HepG2 (cell line): ENCODE results near the gene UQCC2. TPM values are rescaled to one million over a fixed set of nuclear protein-coding genes. Genes with fewer than 3 reads are reported as not detected.
A peak's percentile ranks its signal among the peaks of the same experiment; 100 is the strongest.

Experiments used
- ATAC-seq: fragments of 200-7000 bp; cut with Tn5 transposase; 3 replicates; pipeline ENCODE4 v1.9.1; 2020; ENCODE audit warnings: mild to moderate bottlenecking, moderate library complexity
- BruUV-seq: library from RNA; stranded (reverse); fragments of 400-500 nt; replicated peaks from 2 replicates; lab custom pipeline; 2021; lab: Mats Ljungman, UMichigan
- CTCF ChIA-PET: fragments of 300-600 bp; formaldehyde crosslinking; extraction: SDS; loops from one replicate; lab custom pipeline; 2021; ENCODE audit warnings: low total read pairs, inconsistent platforms, low intra/inter-chr PET ratio; lab: Yijun Ruan, JAX
- POLR2A ChIA-PET: fragments of 350-600 bp; sonication (Branson Sonifier 250); formaldehyde crosslinking; loops from one replicate; lab custom pipeline; 2020; ENCODE audit warnings: antibody characterized with exemption, inconsistent platforms; lab: Yijun Ruan, JAX
- DNase-seq: peaks from one replicate; pipeline ENCODE4 v3.0.0-alpha.2; 2015; ENCODE audit warnings: low spot score
- FAIRE-seq: peaks from 3 replicates; lab custom pipeline; 2011; peaks lifted over from hg19 to GRCh38; lab: Jason Lieb, UNC
- H2AFZ ChIP-seq: one replicate; pipeline ENCODE4 v1.6.1; 2011; ENCODE audit warnings: low read length, inconsistent platforms
- H3K27ac ChIP-seq: fragments of 300-600 bp; 3 replicates; pipeline ENCODE4 v1.8.0; 2011; ENCODE audit warnings: mixed run types, mild to moderate bottlenecking, mixed read lengths, low read length, inconsistent platforms; ENCODE audit not compliant: insufficient read depth; ENCODE audit errors: extremely low read length
- H3K27me3 ChIP-seq, 2 experiments: fragments of 200-600 bp in 1 of 2; 2 replicates in 1 of 2; 3 replicates in 1 of 2; pipeline versions ENCODE4 v1.6.0 to v1.8.0; 2011; ENCODE audit warnings: low read length in 2 of 2, mild to moderate bottlenecking in 2 of 2, moderate library complexity in 2 of 2, inconsistent platforms in 1 of 2; ENCODE audit not compliant: insufficient read depth in 2 of 2, control insufficient read depth in 1 of 2
- H3K36me3 ChIP-seq, 2 experiments: fragments of 200-600 bp in 1 of 2; replicated peaks in 1 of 2; 2 replicates in 1 of 2; 3 replicates in 1 of 2; pipeline versions ENCODE4 v1.5.1 to v1.8.0; 2011; ENCODE audit warnings: low read length in 2 of 2, inconsistent platforms in 1 of 2; ENCODE audit not compliant: insufficient read depth in 2 of 2, control insufficient read depth in 1 of 2
- H3K4me1 ChIP-seq: 2 replicates; pipeline ENCODE4 v1.5.1; 2012; ENCODE audit warnings: low read length, inconsistent platforms; ENCODE audit not compliant: insufficient read depth
- H3K4me2 ChIP-seq: 2 replicates; pipeline ENCODE4 v1.6.0; 2011; ENCODE audit warnings: low read depth, low read length, inconsistent platforms
- H3K4me3 ChIP-seq, 3 experiments: fragments of 200-600 bp in 1 of 3; sonication (generic), shearing (Covaris generic) in 1 of 3; replicated peaks in 1 of 3; 2 replicates each; pipeline ENCODE4 v1.5.1; 2011 to 2016; ENCODE audit warnings: low read length in 3 of 3, inconsistent platforms in 2 of 3, low read depth in 2 of 3, mild to moderate bottlenecking in 2 of 3, control low read depth in 1 of 3, mixed read lengths in 1 of 3; ENCODE audit not compliant: insufficient read depth in 1 of 3
- H3K79me2 ChIP-seq: one replicate; pipeline ENCODE4 v1.6.1; 2011; ENCODE audit warnings: low read length, inconsistent platforms; ENCODE audit not compliant: insufficient read depth
- H3K9ac ChIP-seq: 2 replicates; pipeline ENCODE4 v1.6.0; 2011; ENCODE audit warnings: mild to moderate bottlenecking, low read depth, low read length, inconsistent platforms; ENCODE audit not compliant: insufficient read depth
- H3K9me3 ChIP-seq: 2 replicates; pipeline ENCODE4 v1.5.1; 2012; ENCODE audit warnings: mild to moderate bottlenecking, low read length
- H4K20me1 ChIP-seq: 2 replicates; pipeline ENCODE4 v1.6.0; 2011; ENCODE audit warnings: inconsistent platforms, mild to moderate bottlenecking, low read length, moderate library complexity; ENCODE audit not compliant: insufficient read depth
- ATF7-NPFF ChIP-seq: sonication (generic); formaldehyde crosslinking; IDR thresholded peaks from 2 replicates; pipeline ENCODE4 v1.8.1; 2023; ENCODE audit warnings: mild to moderate bottlenecking, low read depth, missing genetic modification reagents, moderate library complexity
- CEBPG ChIP-seq: IDR thresholded peaks from 2 replicates; pipeline ENCODE4 v1.6.1; 2016
- GPN1 ChIP-seq: sonication (generic); formaldehyde crosslinking; IDR thresholded peaks from 2 replicates; pipeline ENCODE4 v1.5.1; 2020; ENCODE audit warnings: missing genetic modification reagents, borderline replicate concordance
- HCFC1 ChIP-seq: fragments of 150-350 bp; IDR thresholded peaks from 2 replicates; pipeline ENCODE4 v1.6.1; 2014; ENCODE audit warnings: low read depth, low read length
- KAT7 ChIP-seq: IDR thresholded peaks from 2 replicates; pipeline ENCODE4 v1.6.1; 2018; ENCODE audit warnings: borderline replicate concordance, missing compliant biosample characterization
- MZF1 ChIP-seq: sonication (generic); formaldehyde crosslinking; IDR thresholded peaks from 2 replicates; pipeline ENCODE4 v1.8.1; 2023; ENCODE audit warnings: mild to moderate bottlenecking, missing genetic modification reagents, borderline replicate concordance
- NFE2L2 ChIP-seq: fragments of 150-350 bp; IDR thresholded peaks from 2 replicates; pipeline ENCODE4 v1.6.1; 2014; ENCODE audit warnings: low read length
- ZNF138 ChIP-seq: sonication (generic); formaldehyde crosslinking; IDR thresholded peaks from 2 replicates; pipeline ENCODE4 v1.5.0; 2020; ENCODE audit warnings: mild to moderate bottlenecking, low read depth, missing genetic modification reagents
- ZNF430 ChIP-seq: sonication (generic); formaldehyde crosslinking; IDR thresholded peaks from 2 replicates; pipeline ENCODE4 v1.9.0; 2021; ENCODE audit warnings: mild to moderate bottlenecking, missing genetic modification reagents
- ZNF543 ChIP-seq: sonication (generic); formaldehyde crosslinking; IDR thresholded peaks from 2 replicates; pipeline ENCODE4 v1.4.0; 2020; ENCODE audit warnings: mild to moderate bottlenecking, missing genetic modification reagents
- ZNF616 ChIP-seq: sonication (generic); formaldehyde crosslinking; IDR thresholded peaks from 2 replicates; pipeline ENCODE4 v1.5.0; 2020; ENCODE audit warnings: low read depth, mild to moderate bottlenecking, missing genetic modification reagents
- WGBS: methylation state at CpG from one replicate; pipeline ENCODE4 v1.1.6; 2017; ENCODE audit warnings: low lambda C conversion rate; 5-methylcytosine and 5-hydroxymethylcytosine counted together
- in situ Hi-C: cut with HindIII; loops from 2 replicates; pipeline ENCODE4 v1.10.0; 2017; ENCODE audit warnings: low pct_unique_long_range_greater_than_20kb; ENCODE audit not compliant: extremely low pct_ligation_motif_present
- intact Hi-C: fragments of 100-400 bp; cut with micrococcal nuclease; formaldehyde crosslinking; loops from one replicate; pipeline ENCODE4 v1.10.0; 2022; ENCODE audit not compliant: unreplicated experiment
- polyA plus RNA-seq, 8 experiments: library from polyadenylated mRNA; depleted of rRNA in 3 of 8; stranded (reverse) in 7 of 8; unstranded in 1 of 8; fragments of >200 nt; fragmentation: Illumina TruSeq in 4 of 8; extraction: Trizol in 4 of 8; gene quantifications; 2 replicates each; pipeline versions ENCODE4 v1.2.1 to v1.2.3, GENCODE V29; 2011 to 2016; ENCODE audit warnings: low read depth in 4 of 8, missing spikeins in 1 of 8, mixed read lengths in 1 of 8; ENCODE audit not compliant: insufficient read depth in 1 of 8
- total RNA-seq, 5 experiments: library from RNA; depleted of rRNA; stranded (reverse); fragments of >200 nt; fragmentation: Illumina TruSeq; extraction: Trizol; gene quantifications; 2 replicates each; pipeline ENCODE4 v1.2.3, GENCODE V29; 2016; ENCODE audit warnings: low read depth in 1 of 5
- TF ChIP-seq, protein P1 (sequence below), 2 experiments: IDR thresholded peaks; 2 replicates each; pipeline ENCODE4 v1.6.1; 2011 to 2012; ENCODE audit warnings: low read length in 2 of 2, borderline replicate concordance in 1 of 2, low read depth in 1 of 2, mild to moderate bottlenecking in 1 of 2, moderate library complexity in 1 of 2
- TF ChIP-seq, protein P2 (sequence below): sonication (generic); formaldehyde crosslinking; IDR thresholded peaks from 2 replicates; pipeline ENCODE4 v1.4.0; 2020; ENCODE audit warnings: low read depth, mild to moderate bottlenecking, missing genetic modification reagents
- TF ChIP-seq, protein P3 (sequence below): sonication (generic); formaldehyde crosslinking; IDR thresholded peaks from 2 replicates; pipeline ENCODE4 v1.4.0; 2020; ENCODE audit warnings: missing genetic modification reagents

Gene UQCC2
- total and polyA plus RNA-seq, 2 of the 13 experiments (the other 11 are each of a cell fraction or from before 2014, with no cell fraction given): 82.4 to 238 TPM

DNA sequence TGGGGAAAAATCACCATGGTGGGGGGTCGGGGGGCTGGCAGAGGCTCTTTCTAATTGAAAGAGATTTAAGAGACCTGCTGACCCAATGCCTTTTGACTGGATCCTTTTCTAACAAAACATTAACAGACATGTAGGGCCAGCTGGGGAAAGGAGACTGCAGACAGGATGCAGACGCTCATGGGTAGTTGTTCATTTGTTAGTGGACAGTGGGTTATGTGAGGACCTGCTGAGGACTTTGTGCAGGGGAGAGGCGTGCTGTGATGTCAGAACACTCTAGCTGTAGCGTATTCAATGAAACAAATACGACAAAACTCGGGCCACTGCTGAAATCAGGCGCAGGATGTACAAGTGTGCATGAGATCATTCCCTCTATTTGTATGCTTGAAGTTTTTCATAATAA lies 34.0 kb upstream of the UQCC2 start:
- Histone ChIP-seq H3K9ac (no peak overlapping the region), H3K79me2 (no peaks in the 10 kb centered on the region), H3K9me3 (no peaks in the 10 kb centered on the region), H2AFZ (no peak overlapping the region), H3K4me1 (peaks cover 50% of the 10 kb centered on the region), H4K20me1 (no peaks in the 10 kb centered on the region), H3K27ac (no peak overlapping the region), H3K27me3 (peaks cover 4 to 45% of the 10 kb centered on the region in 2 experiments; a peak in 4 of 5 replicates), H3K4me2 (peak overlapping the region; percentile 59), H3K4me3 (peak overlapping the region in 1 of 3 experiments; percentile 19; a peak in 1 of 6 replicates), H3K36me3 (no peaks in the 10 kb centered on the region)
- POLR2A ChIA-PET: interaction anchor here (1.4 to 4.6 kb wide), 3 partner anchors 15 to 42 kb away, joined by 3 to 48 read pairs (median 34); partner anchors contain the start of gene UQCC2
- intact Hi-C loops: loop anchor here (2.0 kb wide), 1 partner anchor 157 kb away; no protein-coding TSS in a partner anchor
- peak; percentile 18; the same call in 2 of the 3 replicates for ATAC-seq
- CTCF ChIA-PET: interaction anchor here (1.3 to 5.7 kb wide), 3 partner anchors 18 to 409 kb away, joined by 3 to 77 read pairs (median 3); no protein-coding TSS in a partner anchor
- in situ Hi-C loops: no loop called here
- WGBS: 4% methylated on average over 7 of the region's 7 CpGs
- peak; percentile 45 for DNase-seq
- peak; percentile 52 for FAIRE-seq
- BruUV-seq: no TSS peak
- no peak for TF ChIP-seq ZNF430 (CRISPR knock-in tag)
- no peak for TF ChIP-seq MZF1 (CRISPR knock-in tag)
- TF ChIP-seq ZNF138 (CRISPR knock-in tag): no peak
- TF ChIP-seq GPN1 (CRISPR knock-in tag): no peak
- TF ChIP-seq HCFC1: no peak
- TF ChIP-seq, protein P1, sequence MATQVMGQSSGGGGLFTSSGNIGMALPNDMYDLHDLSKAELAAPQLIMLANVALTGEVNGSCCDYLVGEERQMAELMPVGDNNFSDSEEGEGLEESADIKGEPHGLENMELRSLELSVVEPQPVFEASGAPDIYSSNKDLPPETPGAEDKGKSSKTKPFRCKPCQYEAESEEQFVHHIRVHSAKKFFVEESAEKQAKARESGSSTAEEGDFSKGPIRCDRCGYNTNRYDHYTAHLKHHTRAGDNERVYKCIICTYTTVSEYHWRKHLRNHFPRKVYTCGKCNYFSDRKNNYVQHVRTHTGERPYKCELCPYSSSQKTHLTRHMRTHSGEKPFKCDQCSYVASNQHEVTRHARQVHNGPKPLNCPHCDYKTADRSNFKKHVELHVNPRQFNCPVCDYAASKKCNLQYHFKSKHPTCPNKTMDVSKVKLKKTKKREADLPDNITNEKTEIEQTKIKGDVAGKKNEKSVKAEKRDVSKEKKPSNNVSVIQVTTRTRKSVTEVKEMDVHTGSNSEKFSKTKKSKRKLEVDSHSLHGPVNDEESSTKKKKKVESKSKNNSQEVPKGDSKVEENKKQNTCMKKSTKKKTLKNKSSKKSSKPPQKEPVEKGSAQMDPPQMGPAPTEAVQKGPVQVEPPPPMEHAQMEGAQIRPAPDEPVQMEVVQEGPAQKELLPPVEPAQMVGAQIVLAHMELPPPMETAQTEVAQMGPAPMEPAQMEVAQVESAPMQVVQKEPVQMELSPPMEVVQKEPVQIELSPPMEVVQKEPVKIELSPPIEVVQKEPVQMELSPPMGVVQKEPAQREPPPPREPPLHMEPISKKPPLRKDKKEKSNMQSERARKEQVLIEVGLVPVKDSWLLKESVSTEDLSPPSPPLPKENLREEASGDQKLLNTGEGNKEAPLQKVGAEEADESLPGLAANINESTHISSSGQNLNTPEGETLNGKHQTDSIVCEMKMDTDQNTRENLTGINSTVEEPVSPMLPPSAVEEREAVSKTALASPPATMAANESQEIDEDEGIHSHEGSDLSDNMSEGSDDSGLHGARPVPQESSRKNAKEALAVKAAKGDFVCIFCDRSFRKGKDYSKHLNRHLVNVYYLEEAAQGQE (IDR thresholded peaks at IDR 0.05; ENCODE audit: borderline replicate concordance in 1 of 2, low read depth in 1 of 2, low read length in 2 of 2): no peak
- no peak for TF ChIP-seq NFE2L2
- TF ChIP-seq ZNF616 (CRISPR knock-in tag): no peak
- no peak for TF ChIP-seq ATF7-NPFF (CRISPR knock-in tag)
- TF ChIP-seq KAT7: no peak
- no peak for TF ChIP-seq CEBPG
- TF ChIP-seq, protein P2, sequence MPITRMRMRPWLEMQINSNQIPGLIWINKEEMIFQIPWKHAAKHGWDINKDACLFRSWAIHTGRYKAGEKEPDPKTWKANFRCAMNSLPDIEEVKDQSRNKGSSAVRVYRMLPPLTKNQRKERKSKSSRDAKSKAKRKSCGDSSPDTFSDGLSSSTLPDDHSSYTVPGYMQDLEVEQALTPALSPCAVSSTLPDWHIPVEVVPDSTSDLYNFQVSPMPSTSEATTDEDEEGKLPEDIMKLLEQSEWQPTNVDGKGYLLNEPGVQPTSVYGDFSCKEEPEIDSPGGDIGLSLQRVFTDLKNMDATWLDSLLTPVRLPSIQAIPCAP (CRISPR knock-in tag): no peak
- TF ChIP-seq, protein P3, sequence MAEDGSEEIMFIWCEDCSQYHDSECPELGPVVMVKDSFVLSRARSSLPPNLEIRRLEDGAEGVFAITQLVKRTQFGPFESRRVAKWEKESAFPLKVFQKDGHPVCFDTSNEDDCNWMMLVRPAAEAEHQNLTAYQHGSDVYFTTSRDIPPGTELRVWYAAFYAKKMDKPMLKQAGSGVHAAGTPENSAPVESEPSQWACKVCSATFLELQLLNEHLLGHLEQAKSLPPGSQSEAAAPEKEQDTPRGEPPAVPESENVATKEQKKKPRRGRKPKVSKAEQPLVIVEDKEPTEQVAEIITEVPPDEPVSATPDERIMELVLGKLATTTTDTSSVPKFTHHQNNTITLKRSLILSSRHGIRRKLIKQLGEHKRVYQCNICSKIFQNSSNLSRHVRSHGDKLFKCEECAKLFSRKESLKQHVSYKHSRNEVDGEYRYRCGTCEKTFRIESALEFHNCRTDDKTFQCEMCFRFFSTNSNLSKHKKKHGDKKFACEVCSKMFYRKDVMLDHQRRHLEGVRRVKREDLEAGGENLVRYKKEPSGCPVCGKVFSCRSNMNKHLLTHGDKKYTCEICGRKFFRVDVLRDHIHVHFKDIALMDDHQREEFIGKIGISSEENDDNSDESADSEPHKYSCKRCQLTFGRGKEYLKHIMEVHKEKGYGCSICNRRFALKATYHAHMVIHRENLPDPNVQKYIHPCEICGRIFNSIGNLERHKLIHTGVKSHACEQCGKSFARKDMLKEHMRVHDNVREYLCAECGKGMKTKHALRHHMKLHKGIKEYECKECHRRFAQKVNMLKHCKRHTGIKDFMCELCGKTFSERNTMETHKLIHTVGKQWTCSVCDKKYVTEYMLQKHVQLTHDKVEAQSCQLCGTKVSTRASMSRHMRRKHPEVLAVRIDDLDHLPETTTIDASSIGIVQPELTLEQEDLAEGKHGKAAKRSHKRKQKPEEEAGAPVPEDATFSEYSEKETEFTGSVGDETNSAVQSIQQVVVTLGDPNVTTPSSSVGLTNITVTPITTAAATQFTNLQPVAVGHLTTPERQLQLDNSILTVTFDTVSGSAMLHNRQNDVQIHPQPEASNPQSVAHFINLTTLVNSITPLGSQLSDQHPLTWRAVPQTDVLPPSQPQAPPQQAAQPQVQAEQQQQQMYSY (CRISPR knock-in tag): no peak
- no peak for TF ChIP-seq ZNF543 (CRISPR knock-in tag)
